UCSD-AML1 (cell line): ENCODE data around the gene AKAP8.
"Not testable (repeated sequence)": the region's sequence is repeated elsewhere in the genome, so short reads cannot be mapped to it uniquely, and the experiment has no call there.

Experiments used
- DNase-seq: peaks from one replicate; lab custom pipeline; 2025; ENCODE audit not compliant: unreplicated experiment; lab: John Stamatoyannopoulos, UW

AKAP8 gene

GRCh38 chr19:15404097-15404779 is 24.7 kb upstream of the AKAP8 start:
- no peak for DNase-seq

GRCh38 chr19:15403151-15403531 is 23.6 kb upstream of the AKAP8 start:
- DNase-seq, result no peak

GRCh38 chr19:15402411-15403150 is 23.0 kb upstream of the AKAP8 start:
- no peak for DNase-seq

GRCh38 chr19:15401397-15401710 is 21.8 kb upstream of the AKAP8 start:
- DNase-seq, result no peak

GRCh38 chr19:15400521-15401396 is 21.2 kb upstream of the AKAP8 start:
- DNase-seq, result no peak

GRCh38 chr19:15399635-15400034 is 20.0 kb upstream of the AKAP8 start:
- no peak for DNase-seq

- DNase-seq, result no peak
Measured at GRCh38 chr19:15399234-15399515, 19.6 kb upstream of the AKAP8 start.

- DNase-seq, result no peak
Measured at GRCh38 chr19:15398501-15399233, 19.1 kb upstream of the AKAP8 start.

GRCh38 chr19:15397782-15398181 is 18.2 kb upstream of the AKAP8 start:
- no peak for DNase-seq

- DNase-seq, result no peak
Measured at GRCh38 chr19:15397236-15397635, 17.6 kb upstream of the AKAP8 start.

GRCh38 chr19:15396436-15396835 is 16.8 kb upstream of the AKAP8 start:
- no peak for DNase-seq

- not testable (repeated sequence) for DNase-seq
Measured at GRCh38 chr19:15395251-15395650, 15.7 kb upstream of the AKAP8 start.

GRCh38 chr19:15394426-15394825 is 14.8 kb upstream of the AKAP8 start:
- DNase-seq, result no peak

GRCh38 chr19:15393963-15394362 is 14.4 kb upstream of the AKAP8 start:
- no peak for DNase-seq

- no peak for DNase-seq
Measured at GRCh38 chr19:15390814-15391213, 11.2 kb upstream of the AKAP8 start.

GRCh38 chr19:15381864-15382263 is 2.3 kb upstream of the AKAP8 start:
- DNase-seq, result no peak

GRCh38 chr19:15381429-15381828 is 1.8 kb upstream of the AKAP8 start:
- no peak for DNase-seq

GRCh38 chr19:15379999-15380647 is 536 bp upstream of the AKAP8 start:
- DNase-seq, result peak; percentile 72

GRCh38 chr19:15378534-15379082 is 979 bp downstream of the AKAP8 start:
- DNase-seq, result peak; percentile 49

- no peak for DNase-seq
Measured at GRCh38 chr19:15374796-15375440, 4.7 kb downstream of the AKAP8 start.
